Muscle of back (tissue), 11 donors: ENCODE measurements around the gene P2RY2. TPM values are rescaled to one million over a fixed set of nuclear protein-coding genes. Genes with fewer than 3 reads are reported as not detected.
"Not testable (repeated sequence)": the region's sequence is repeated elsewhere in the genome, so short reads cannot be mapped to it uniquely, and the experiment has no call there.

Experiments
- DNase-seq, 3 donors: peaks; one replicate each; pipeline versions ENCODE4 v3.0.0 to v3.0.0-alpha.2; 2013
- polyA plus RNA-seq, 10 donors: library from polyadenylated mRNA; unstranded; fragments of 120-200 nt; gene quantifications; one replicate each; pipeline ENCODE4 v1.2.1, GENCODE V29; 2013; ENCODE audit not compliant: insufficient read length in 10 of 10

The P2RY2 gene
- polyA plus RNA-seq, 10 donors, result 0.48 to 2.5 (median 0.83) TPM

DNA sequence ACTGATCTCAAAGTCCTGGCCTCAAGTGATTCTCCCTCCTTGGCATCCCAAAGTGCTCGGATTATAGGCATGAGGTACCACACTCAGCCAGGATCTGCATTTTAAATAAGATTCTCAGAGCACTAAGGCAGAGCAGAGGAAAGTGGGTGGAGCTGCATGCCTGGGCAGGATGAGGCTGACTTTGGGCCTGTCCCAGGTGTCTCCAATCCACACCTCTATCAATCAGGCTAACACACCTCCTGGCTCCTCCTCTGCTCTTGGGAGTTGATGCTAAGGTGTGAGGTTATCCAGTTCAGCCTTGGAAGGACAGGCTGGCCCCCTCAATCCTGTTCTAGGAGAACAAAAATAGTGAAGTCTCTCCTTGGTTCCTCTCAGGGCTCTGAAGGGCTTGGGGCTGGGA, 30.2 kb upstream of the P2RY2 start:
- DNase-seq, result no peak

DNA sequence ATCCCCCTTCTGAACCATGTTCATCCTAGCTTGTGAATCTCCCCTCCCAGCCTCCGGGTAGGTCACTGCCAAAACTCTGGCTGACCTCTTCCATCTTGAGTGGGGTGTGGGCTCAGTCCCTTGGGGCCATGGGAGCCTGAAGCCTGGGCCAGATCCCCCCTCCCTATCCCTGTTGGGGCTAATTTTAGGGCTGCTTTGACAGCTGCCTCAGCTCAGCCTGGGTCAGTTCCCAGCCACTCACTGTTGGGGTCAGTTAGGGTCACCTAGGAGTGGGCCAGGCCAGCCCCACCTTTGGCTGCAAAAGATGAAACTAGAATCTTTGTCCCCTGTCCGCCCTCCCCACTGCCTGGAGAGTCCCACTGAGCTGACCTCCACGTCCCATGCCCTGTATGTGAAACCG, 29.8 kb upstream of the P2RY2 start:
- DNase-seq, result peak in 1 of 3 donors; percentile 31

DNA sequence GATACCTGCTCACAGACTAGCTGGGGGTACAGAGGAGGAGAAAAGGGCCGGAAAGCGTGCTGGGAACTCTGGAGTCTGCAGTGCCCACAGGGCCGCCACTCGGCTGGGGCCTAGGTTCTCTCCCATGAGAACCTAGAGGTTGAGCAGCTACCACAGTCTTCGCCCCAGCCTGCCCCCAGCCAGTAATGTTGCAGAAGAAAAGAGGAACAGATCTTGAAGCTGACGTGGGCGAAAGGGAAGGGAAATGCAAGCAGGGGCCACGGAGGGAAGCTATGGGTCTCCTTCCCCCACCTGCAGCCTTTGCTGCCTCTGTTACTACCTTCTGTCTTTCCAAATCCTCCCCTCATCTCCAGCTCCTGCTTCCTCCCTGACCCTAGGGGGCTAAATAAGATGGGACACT, 28.8 kb upstream of the P2RY2 start:
- peak in 1 of 3 donors; percentile 33 for DNase-seq

DNA sequence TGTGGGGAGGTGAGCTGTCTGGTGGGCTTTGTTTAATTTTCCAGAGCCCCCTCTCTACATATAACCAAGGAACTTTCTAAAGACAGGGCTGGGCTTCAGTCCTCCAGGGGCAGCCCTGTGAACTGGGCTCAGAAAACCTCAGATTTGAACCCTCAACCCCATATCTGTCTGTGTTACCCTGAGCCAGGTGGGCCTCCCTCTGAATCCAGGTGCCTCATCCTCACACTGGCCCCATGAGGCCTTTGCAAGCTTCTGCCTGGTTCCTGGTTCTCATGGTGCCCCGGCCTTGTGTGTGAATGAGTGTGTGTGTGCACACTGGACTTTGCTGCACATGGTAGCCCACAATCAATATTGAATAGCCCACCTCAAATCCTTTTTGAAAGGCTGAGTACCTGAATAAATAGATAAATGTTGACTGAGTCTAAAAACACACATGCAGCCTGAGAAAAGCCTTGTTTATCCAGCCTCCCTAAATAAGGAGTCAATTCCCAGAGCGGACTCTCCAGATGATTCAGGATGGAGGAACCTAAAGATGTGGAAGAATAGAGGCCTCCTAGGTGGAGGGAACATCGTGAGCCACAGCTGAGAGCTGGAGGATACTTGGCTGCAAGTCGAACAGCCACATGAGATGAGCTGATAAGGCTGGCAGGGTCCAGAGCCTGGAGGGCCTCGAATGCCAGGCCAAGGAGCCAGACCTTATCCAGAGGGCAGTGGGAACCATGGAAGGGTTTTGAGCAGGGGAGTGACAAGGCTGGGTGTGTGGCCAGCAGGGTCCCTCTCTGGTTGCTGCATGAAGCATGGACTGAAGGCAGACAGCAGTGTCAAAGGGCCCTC, 28.1 kb upstream of the P2RY2 start:
- DNase-seq, result no peak

DNA sequence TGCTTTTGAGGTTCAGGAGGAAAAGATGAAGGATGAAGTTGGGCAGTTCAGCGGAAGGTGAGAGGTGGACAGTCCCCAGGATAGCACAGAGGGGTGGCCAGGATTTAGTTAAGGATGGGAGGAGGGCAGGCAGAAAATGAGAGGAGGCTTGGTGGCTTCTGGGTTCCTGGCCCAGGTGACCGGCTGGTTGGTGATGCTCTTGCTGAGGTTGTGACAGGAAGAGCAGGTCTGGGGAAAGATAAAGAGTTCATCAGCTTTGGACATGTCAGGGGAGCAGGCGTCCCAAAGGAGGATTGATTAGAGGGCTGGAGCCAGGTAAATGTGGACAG, 27.6 kb upstream of the P2RY2 start:
- DNase-seq, result no peak

DNA sequence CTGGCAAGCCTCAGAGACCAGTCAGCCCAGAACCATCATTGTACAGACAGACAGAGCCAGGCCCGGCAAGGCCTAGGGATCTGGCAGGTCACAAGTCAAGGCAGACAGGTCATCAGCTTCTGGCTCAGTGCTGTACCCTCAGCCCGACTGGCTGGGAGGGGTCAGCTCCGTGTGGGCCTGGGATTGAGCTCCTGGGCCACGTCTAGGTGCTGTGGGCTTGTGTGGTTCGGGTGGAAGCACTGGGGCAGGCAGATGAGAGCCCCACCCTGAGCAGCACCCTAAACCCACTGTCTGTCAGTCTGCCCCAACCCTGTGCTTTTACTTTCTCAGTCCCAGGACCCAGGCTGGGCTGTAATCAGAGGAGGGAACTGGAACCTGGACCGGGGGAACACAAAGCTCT, 26.9 kb upstream of the P2RY2 start:
- DNase-seq, result no peak

DNA sequence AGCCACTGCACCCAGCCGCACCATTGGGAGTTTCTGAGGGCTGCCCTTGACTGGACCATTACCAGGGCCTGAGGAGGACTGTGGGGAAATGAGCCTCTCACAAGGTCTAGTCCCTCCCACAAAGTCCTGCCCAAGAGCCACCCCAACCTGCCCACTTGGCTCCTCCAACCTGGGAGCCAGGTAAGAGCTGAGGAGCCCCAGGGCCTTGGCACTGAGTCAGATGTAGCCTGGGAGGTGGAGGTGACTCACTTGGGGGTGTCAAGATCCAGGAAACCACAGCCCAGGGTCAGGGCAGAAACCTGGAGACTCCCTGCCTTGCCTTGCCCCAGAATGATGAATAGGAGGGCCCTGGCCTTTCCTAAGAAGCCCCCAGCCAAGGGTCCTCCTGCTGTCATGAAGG, 25.8 kb upstream of the P2RY2 start:
- DNase-seq, result no peak

DNA sequence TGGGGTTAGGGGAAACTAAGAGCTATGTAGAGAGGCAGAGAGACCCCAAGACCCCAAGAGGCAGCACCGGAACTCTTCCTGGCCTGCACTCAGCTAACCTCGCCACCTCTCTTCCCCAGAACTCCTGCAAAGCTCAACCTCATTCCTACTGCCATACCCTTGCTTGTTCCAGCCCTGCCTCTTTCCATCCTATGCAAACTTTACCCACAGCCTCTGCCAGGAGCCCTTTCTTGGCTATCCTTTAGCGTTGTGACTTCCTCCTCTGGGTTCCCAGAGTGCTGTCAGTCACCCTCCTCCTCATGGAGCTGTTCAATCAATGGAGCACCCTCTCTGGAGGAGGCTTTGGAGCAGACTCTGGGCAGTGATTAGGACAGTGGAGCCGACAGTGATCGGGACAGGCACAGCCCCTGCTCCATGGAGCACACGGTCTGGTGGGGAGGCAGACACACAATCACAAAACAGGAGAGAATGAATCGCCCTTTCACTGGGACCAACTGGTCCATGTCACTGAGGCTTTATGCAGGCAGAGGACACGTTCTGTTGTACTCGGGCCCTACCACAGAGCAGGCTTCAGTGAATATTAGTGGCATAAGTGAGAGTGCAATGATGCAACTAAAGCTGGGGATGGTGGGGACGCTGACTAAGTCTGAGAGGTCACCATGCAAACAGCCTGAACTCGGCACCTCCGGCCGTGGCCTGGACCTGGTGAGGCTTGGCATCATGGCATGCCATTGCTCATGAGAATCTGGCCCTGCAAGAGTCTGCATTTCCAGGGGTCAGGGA, 24.6 kb upstream of the P2RY2 start:
- DNase-seq, result no peak

DNA sequence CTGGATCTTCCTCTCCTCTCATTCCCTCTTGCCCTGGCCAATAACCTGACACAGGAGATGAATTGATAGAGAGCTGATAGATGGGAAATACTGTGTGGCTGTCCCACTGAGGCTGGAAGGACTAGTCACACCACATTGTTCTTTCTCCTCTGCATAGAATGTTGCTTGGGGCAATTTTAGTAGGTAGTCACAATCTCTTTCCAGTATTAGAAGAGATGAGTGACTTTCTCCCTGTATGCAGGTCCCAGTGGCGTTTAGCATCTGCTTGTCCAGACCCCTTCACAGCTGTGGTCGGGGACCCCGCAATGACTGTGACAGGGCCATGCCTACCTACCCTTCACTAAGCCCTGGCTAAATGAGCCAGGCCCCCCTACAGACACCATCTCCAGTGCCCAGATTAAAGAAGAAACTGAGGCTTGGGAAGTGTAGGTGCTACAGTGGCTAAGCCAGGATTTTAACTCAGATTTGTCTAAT, 24.0 kb upstream of the P2RY2 start:
- DNase-seq, result no peak

DNA sequence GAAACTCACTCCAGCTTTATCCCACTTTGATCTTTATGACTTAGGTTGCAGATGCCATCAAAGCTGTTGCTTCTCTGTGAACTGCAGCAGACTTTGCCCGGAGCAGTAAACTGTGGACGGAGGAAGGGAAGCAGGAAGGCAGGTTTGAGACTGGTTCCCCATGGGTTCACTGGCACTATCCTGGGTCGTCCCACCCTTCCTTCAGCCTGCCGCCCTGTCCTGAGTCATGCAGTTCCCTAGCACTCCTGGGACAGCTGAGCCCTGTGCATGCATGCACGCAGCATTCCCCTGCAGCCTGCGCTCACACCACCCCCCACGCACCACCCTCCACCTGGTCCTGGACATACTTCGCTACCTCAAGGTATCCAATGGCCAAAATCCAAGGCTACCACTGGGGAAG, 23.5 kb upstream of the P2RY2 start:
- DNase-seq, result no peak

DNA sequence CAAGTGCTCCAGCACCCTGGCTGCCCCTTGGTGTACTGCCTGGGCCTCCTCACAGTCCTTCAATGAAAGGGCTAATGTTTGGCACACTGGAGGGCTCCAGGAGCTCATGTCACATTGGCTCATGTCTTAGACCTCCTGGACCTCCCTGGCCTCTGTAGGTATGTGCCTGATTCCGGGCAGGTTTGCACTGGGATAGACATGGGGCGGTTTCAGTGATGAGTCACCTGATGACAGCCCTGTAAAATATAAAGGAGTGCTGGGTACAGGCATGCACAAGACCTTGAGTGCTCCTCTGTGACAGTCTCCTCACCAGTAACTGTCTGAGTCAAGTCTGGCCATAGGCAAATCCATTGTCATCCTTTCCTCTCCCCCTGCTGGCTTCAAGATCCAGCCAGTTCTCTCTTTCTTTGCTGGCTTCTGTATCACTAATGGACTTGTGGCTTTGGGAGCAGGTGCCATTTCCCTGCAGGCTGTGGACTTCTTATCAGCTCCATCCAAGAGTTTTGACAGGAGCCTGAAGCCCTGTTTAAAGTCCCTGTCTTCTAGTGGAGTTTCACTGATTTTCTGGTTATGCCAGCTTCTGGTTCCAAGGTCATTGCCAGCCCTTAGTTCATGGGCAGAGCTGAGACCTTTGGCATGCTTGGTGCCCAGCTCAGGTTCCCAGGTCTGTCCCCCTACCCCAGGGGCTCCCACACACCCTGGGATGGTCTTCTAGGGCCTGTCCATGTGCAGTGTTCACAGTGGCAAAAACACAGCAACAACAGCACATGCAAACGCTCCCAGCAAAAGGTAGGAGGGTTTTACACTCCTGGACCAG, 22.7 kb upstream of the P2RY2 start:
- no peak for DNase-seq

DNA sequence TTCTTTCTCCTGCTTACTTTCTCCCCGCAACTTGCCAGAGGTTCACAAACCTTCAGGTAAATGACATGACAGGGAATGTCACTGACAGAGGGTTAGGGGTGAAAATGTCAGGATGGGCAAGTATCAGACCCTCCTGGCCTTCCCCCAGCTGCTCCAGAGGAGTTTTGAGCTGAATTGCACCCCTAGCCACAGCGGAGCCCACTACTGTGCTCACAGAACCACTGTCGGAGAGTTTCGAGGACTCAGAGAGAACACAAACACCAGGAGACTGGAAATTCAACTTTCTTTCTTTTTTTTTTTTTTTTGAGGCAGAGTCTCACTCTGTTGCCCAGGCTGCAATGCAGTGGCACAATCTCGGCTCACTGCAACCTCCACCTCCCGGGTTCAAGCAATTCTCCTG, 21.5 kb upstream of the P2RY2 start:
- no peak for DNase-seq

DNA sequence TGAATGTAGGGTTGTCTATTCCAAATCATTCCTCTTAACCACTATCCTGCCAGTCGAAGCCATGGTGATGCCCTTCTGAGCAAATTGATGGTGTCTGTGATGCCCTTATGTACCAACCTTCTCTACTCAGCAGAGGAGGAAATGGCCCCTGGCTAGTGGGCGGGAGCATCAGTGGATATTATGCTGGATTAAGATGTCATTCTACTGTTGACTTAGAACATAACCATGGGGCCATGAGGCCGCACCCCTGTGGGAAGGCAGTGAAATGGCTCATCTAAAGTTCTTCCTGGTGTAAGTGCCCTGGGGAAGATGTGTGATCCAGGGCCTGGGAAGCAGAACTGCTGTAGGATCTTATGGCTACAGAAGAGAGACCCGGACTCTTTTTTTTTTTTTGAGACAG, 20.7 kb upstream of the P2RY2 start:
- no peak for DNase-seq

DNA sequence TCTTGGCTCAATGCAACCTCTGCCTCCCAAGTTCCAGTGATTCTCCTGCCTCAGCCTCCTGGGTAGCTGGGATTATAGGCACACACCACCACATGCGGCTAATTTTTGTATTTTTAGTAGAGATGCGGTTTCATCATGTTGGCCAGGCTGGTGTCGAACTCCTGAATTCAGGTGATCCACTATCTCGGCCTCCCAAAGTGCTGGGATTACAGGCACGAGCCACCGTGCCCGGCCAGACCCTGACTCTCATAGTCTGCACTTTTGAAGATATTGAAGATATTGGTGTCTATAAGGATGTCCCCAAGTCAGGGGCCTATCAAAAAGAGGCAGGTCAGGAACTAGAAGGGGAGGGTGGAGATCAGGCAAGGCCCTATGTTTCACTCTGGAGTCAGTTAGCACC, 20.3 kb upstream of the P2RY2 start:
- DNase-seq, result not testable (repeated sequence)

DNA sequence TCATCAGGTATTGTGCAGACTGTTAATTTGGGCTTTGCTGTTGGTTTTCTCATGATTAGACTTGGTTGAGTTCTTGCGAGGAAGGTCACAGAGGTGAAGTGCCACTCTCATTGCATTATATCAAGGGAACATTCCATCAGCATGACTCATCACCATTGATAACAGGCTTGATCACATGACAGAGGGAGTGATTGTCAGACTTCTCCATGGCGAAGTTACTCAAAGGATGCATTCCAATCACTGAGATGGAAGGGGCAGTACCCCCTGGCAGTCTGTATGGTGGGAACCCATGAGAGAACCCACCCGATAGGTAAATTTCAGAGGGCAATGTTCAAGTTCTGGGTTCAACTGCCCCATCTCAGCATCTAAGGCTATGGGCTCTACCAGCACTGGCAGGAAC, 19.4 kb upstream of the P2RY2 start:
- DNase-seq, result no peak

DNA sequence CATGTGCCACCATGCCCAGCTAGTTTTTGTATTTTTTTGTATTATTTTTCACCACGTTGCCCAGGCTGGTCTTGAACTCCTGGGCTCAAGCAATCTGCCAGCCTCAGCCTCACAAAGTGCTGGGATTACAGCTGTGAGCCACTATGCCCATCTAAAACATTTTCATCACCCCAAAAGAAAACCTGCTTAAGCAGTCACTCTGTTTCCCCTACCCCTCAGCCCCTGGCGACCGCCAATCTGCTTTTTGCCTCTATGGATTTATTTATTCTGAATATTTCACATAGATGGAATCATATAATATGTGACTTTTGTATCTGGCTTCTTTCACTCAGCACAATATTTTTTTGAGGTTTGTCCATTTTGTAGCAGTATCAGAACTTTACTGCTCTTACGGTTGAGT, 18.6 kb upstream of the P2RY2 start:
- no peak for DNase-seq

DNA sequence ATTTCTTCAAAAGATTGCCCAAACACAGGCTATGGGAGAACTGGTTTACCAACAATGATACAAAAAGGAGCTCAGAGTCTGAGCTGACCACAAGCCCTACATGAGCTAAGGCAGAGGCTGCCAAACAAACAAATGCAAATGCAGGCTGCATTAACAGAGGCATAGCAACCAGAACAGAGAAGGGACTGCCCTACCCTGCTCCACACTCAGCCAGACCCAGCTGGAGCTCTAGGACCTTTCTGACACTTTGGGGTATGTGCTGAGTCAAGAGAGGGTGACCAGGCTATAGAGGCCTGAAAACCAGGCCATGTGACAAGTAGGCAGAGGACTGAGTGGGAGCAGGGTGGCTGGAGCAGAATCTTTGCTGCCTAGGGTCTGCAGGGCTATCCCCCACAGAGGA, 17.8 kb upstream of the P2RY2 start:
- no peak for DNase-seq

DNA sequence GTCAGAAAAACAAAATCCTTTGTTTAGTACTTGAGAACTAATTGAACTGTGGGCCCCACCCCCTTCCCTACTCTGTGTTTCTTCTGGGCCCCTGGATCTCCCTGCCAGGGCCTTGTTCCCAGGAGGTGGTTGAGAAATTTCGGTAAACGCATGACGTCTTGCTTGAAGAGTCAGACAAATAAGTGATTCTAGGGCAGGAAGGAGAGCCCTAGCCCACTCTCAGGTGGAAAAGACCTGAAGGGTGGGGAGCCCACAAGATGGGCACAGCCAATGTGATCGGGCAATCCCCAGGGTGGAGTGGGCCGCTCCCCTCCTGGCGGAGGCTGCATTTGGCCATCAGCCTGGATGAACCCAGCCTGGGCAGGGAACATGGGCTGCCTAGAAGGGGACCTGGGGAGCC, 16.8 kb upstream of the P2RY2 start:
- peak in 1 of 3 donors; percentile 35 for DNase-seq

DNA sequence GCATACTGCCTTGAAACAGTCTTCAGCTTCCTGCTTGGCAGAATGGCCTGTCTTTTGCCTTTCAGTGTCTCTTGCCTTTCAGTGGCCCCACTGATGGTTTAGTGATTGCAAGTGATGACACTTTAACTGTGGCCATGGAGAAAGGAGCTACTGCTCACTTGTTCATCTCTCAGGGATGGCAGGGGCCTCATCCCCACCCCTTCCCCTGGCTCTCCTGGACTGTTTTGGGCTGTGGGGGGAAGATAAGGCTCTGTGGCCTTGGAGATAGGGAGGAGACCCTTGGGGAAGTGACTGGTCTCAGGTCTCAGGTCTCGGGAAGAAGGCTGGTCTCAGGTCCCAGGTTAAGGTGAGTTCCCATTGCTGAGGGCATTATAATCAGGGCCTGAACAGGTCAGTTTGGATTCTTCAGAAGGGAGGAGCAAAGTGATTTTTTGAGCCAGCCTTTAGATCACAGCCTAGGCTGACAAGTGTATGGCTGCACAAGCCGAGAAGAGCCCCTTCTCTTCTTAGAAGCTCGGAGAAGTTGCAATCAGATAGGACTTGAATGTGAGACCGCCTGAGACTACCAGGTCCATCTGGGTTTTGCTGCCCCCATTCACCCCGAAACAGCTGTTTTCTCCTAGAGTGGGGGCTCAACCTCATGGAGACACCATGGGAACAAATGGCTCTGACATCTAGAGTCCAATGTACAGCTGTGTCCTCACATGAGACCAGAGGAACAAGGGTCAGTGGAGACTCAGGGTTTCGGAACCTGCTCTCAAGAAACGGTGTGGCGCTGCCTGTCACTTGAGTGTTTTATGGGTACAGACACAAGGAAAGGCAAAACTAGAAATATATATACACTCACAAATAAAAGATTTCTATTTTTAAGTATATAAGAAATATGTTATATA, 15.9 kb upstream of the P2RY2 start:
- DNase-seq, result no peak

DNA sequence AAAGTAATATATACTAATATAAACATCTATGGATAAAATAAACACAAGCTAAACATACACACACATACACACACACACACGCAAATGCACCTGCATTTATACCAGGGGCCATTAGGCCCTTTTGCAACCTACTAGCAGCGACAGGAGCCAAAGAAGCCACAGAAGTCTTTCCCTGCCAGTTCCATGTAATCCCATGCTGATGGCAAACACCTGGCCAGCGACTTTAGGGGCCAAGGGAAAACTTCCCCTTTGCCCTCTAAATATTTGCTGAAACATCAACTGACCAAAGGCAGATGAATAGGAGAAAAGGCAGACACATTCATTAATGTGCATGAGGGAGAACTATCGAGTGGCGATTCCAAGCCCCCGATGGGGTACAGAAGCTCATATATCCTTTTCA, 14.8 kb upstream of the P2RY2 start:
- no peak for DNase-seq

DNA sequence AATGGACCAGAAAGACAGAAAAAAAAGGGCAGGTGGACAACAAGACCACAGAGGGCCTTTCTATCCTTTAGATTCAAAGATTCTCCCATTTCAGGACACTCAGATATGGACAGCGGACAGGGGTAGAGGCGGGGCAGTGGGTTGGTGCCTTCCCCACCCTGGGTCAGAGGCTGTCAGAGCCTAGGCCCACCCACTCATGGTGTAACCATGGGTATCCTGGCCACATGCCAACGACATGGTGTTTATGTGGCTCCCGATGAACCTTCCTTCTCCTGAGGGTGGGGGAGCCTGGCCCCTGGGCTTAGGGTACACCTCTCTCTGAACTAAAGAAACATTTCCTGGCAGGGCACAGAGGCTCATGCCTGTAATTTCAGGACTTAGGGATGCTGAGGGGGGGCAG, 14.3 kb upstream of the P2RY2 start:
- DNase-seq, result no peak
